Tibial nerve (tissue), 4 donors: ENCODE measurements around the gene SIK1.

ENCODE experiments used
- EP300 ChIP-seq, 2 donors: sonication (generic); formaldehyde crosslinking; IDR thresholded peaks; one replicate each; pipeline ENCODE4 v1.6.1; 2017; ENCODE audit warnings: antibody characterized with exemption in 2 of 2, mild to moderate bottlenecking in 1 of 2
- POLR2A ChIP-seq, 2 donors: fragments of 450-650 bp; IDR thresholded peaks; one replicate each; pipeline ENCODE4 v1.6.1; 2017; ENCODE audit warnings: antibody characterized with exemption in 2 of 2, mild to moderate bottlenecking in 2 of 2, moderate library complexity in 2 of 2
- TF ChIP-seq, protein P1 (sequence below), 5 experiments: fragments of 200-600 bp in 3 of 5; fragments of 450-650 bp in 2 of 5; sonication (generic) in 3 of 5; IDR thresholded peaks; one replicate each; pipeline ENCODE4 v1.5.1; 2016 to 2019; ENCODE audit warnings: antibody characterized with exemption in 5 of 5, mild to moderate bottlenecking in 3 of 5, moderate library complexity in 2 of 5

DNA sequence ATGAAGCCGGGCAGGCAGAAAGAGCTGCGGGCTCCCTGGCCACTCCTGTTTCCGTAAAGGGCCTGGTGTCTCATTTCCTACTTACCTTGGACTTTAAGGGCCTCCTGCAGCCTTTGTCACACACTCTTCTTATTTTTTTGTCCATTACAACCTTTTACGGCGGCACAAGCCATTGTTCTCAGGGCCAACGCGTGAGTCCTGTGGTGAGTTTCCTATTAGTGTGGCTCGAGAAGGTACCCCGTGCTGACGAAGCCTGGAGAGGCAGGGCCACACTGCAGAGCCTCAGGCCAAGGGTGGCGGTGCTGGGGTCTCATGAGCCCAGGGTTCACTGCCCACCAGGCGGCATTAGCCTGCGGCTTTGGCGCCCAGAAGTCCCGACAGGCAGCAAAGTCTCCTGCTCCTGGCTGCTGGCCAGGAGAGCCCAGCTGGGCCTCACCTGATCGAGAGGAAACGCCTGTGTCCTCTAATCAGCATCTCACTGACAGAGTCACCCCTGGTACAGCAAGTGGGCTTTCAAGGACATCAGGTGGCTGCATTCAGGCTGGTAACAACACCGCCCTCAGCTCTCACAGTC is 62.0 kb downstream of the SIK1 start:
- TF ChIP-seq POLR2A (IDR thresholded peaks at IDR 0.05) (no peak), EP300 (IDR thresholded peaks at IDR 0.05) (no peak)
- TF ChIP-seq, protein P1, sequence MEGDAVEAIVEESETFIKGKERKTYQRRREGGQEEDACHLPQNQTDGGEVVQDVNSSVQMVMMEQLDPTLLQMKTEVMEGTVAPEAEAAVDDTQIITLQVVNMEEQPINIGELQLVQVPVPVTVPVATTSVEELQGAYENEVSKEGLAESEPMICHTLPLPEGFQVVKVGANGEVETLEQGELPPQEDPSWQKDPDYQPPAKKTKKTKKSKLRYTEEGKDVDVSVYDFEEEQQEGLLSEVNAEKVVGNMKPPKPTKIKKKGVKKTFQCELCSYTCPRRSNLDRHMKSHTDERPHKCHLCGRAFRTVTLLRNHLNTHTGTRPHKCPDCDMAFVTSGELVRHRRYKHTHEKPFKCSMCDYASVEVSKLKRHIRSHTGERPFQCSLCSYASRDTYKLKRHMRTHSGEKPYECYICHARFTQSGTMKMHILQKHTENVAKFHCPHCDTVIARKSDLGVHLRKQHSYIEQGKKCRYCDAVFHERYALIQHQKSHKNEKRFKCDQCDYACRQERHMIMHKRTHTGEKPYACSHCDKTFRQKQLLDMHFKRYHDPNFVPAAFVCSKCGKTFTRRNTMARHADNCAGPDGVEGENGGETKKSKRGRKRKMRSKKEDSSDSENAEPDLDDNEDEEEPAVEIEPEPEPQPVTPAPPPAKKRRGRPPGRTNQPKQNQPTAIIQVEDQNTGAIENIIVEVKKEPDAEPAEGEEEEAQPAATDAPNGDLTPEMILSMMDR (IDR thresholded peaks at IDR 0.05) = no peak
